HCT116 (cell line): ENCODE results near the gene TSPAN33.

Source experiments
- POLR2A ChIP-seq: IDR thresholded peaks from 2 replicates; pipeline ENCODE4 v1.7.0; 2011; ENCODE audit warnings: borderline replicate concordance; ENCODE audit not compliant: insufficient read depth, insufficient read length; ENCODE audit errors: extremely low read depth
- ZNF274 ChIP-seq: fragments of 200-500 bp; sonication (Bioruptor generic); IDR thresholded peaks from 2 replicates; pipeline ENCODE4 v1.6.1; 2014; ENCODE audit warnings: mild to moderate bottlenecking, low read depth, low read length, inconsistent platforms
- TF ChIP-seq, protein P1 (sequence below), 3 experiments: fragments of 200-600 bp in 1 of 3; sonication (generic) in 1 of 3; IDR thresholded peaks in 2 of 3; conservative IDR thresholded peaks in 1 of 3; 2 replicates each; pipeline ENCODE4 v1.5.1; 2012 to 2017; ENCODE audit warnings: low read depth in 2 of 3, low read length in 2 of 3, antibody characterized with exemption in 1 of 3, borderline replicate concordance in 1 of 3, control low read depth in 1 of 3, mild to moderate bottlenecking in 1 of 3, mixed read lengths in 1 of 3, mixed run types in 1 of 3, moderate library complexity in 1 of 3; ENCODE audit not compliant: insufficient read depth in 1 of 3

DNA sequence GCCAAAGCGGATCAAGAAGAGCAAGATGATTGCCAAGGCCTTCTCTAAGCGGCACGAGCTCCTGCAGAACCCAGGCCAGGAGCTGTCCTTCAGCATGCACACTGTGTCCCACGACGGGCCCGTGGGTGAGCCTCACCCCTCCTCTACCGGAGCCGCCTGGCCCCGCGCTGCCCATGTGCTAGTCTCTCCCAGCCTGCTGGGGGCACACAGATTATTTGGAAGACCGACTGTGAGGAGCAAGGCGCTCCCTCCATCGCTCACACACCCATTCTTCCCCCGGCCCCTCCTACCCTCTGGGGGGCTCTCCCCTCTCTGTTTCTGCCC is 66.4 kb downstream of the TSPAN33 start:
- TF ChIP-seq POLR2A (no peak), ZNF274 (no peak)
- TF ChIP-seq, protein P1, sequence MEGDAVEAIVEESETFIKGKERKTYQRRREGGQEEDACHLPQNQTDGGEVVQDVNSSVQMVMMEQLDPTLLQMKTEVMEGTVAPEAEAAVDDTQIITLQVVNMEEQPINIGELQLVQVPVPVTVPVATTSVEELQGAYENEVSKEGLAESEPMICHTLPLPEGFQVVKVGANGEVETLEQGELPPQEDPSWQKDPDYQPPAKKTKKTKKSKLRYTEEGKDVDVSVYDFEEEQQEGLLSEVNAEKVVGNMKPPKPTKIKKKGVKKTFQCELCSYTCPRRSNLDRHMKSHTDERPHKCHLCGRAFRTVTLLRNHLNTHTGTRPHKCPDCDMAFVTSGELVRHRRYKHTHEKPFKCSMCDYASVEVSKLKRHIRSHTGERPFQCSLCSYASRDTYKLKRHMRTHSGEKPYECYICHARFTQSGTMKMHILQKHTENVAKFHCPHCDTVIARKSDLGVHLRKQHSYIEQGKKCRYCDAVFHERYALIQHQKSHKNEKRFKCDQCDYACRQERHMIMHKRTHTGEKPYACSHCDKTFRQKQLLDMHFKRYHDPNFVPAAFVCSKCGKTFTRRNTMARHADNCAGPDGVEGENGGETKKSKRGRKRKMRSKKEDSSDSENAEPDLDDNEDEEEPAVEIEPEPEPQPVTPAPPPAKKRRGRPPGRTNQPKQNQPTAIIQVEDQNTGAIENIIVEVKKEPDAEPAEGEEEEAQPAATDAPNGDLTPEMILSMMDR (IDR thresholded peaks at IDR 0.05 in 2 of 3, conservative IDR thresholded peaks at IDR 0.05 in 1 of 3; ENCODE audit: borderline replicate concordance in 1 of 3, insufficient read depth in 1 of 3, low read depth in 2 of 3, low read length in 2 of 3) = no peak
